HEK293T (cell line): ENCODE data around the gene PDILT.

Experiments
- ARNT ChIP-seq: fragments of 450-650 bp; IDR thresholded peaks from 2 replicates; pipeline ENCODE4 v1.6.1; 2017; ENCODE audit warnings: mild to moderate bottlenecking
- BHLHE40 ChIP-seq: fragments of 450-650 bp; IDR thresholded peaks from 2 replicates; pipeline ENCODE4 v1.6.1; 2016; ENCODE audit warnings: mild to moderate bottlenecking, moderate library complexity, borderline replicate concordance
- CTBP1 ChIP-seq: fragments of 450-650 bp; IDR thresholded peaks from 2 replicates; pipeline ENCODE4 v1.6.1; 2016; ENCODE audit warnings: borderline replicate concordance
- FOXA1 ChIP-seq: fragments of 450-650 bp; IDR thresholded peaks from 2 replicates; pipeline ENCODE4 v1.6.1; 2016; ENCODE audit warnings: mild to moderate bottlenecking
- FOXK2 ChIP-seq: fragments of 450-650 bp; IDR thresholded peaks from 2 replicates; pipeline ENCODE4 v1.6.1; 2016; ENCODE audit warnings: mild to moderate bottlenecking
- FOXM1 ChIP-seq: fragments of 450-650 bp; IDR thresholded peaks from 2 replicates; pipeline ENCODE4 v1.6.1; 2017; ENCODE audit warnings: mild to moderate bottlenecking, borderline replicate concordance
- HDGF ChIP-seq: fragments of 450-650 bp; IDR thresholded peaks from 2 replicates; pipeline ENCODE4 v1.6.1; 2017; ENCODE audit warnings: antibody characterized with exemption, borderline replicate concordance
- PKNOX1 ChIP-seq: fragments of 450-650 bp; IDR thresholded peaks from 2 replicates; pipeline ENCODE4 v1.6.1; 2016
- SP1 ChIP-seq: fragments of 450-650 bp; IDR thresholded peaks from 2 replicates; pipeline ENCODE4 v1.6.1; 2017
- SUZ12 ChIP-seq: fragments of 450-650 bp; IDR thresholded peaks from 2 replicates; pipeline ENCODE4 v1.6.1; 2016; ENCODE audit warnings: mild to moderate bottlenecking
- TARDBP ChIP-seq: fragments of 450-650 bp; IDR thresholded peaks from 2 replicates; pipeline ENCODE4 v1.6.1; 2016
- ZNF384 ChIP-seq: fragments of 450-650 bp; IDR thresholded peaks from 2 replicates; pipeline ENCODE4 v1.6.1; 2016

- TF ChIP-seq BHLHE40 = no peak
- TF ChIP-seq FOXM1 = no peak
- no peak for TF ChIP-seq SUZ12
- no peak for TF ChIP-seq FOXA1
- no peak for TF ChIP-seq SP1
- TF ChIP-seq PKNOX1 = no peak
- TF ChIP-seq ARNT = no peak
- TF ChIP-seq ZNF384 = no peak
- TF ChIP-seq CTBP1 = no peak
- no peak for TF ChIP-seq HDGF
- no peak for TF ChIP-seq FOXK2
- TF ChIP-seq TARDBP = no peak
Observed at GRCh38 chr16:20348365-20349185, 56.0 kb downstream of the PDILT start.
